GM23248 (cell line): Measurements from ENCODE around the gene SPAAR.

ENCODE experiments used
- EZH2 ChIP-seq: fragments of 200-600 bp; sonication (generic); IDR thresholded peaks from 2 replicates; pipeline ENCODE4 v1.6.1; 2018; ENCODE audit warnings: antibody characterized with exemption, mild to moderate bottlenecking; ENCODE audit not compliant: insufficient read depth, poor library complexity, severe bottlenecking
- EZH2phosphoT487 ChIP-seq: fragments of 200-600 bp; sonication (generic); IDR thresholded peaks from 2 replicates; pipeline ENCODE4 v1.6.1; 2018; ENCODE audit warnings: antibody characterized with exemption, moderate library complexity, mild to moderate bottlenecking, low read depth; ENCODE audit not compliant: insufficient read depth

GRCh38 chr9:35939679-35940250 is 30.5 kb downstream of the SPAAR start:
- no peak for TF ChIP-seq EZH2
- no peak for TF ChIP-seq EZH2phosphoT487
